Activated naive CD4-positive, alpha-beta T cell treated with anti-CD3 and anti-CD28 coated beads, Interleukin-2, amount 50 U/mL, for 16 hours (primary cell): ENCODE measurements around the gene PDE5A.
"Not testable (repeated sequence)": the region's sequence is repeated elsewhere in the genome, so short reads cannot be mapped to it uniquely, and the experiment has no call there.

ENCODE experiments used
- DNase-seq: peaks from one replicate; pipeline ENCODE4 v3.0.0-alpha.2; 2020

Gene PDE5A

DNA sequence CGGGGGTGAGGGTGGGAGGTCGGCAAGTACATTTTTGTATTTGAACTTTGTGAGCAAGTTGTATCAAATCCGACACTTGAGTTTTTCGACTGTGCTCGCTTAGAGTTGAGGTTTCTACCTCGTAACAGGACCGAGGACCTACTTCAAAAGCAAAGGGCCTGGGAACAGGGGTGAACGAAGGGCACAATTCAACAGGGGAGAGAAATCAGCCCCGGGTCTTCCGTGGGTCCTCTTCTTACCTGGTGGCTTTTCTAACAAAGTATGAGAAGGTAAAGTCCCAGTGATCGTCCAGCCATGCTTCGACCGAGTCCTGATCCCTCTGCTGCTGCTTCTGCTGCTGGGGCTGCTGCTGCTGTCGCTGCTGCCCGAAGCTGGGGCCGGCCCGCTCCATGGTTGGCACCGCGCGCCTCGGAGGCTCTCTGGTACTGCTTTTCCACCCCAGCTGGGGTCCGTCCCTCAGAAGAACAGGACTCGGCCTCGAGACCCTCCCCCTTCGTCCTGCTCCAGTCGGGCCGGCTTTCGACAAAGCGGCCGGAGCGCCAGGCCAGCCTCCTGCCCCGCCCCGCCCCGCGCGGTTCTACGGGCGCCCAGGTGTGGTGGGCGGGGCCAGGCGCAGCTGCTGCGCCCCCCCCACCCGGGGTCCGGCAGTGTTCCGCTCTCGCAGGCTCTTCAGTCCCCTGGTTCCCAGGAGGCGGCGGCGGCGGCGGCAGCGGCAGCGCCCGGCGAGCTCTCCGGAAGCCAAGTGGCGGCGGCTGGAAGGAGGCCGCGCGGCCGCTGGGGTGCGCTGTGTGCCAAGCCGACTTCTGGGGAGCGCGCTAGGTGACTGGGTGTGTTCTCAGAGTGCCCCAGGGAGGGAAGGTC, at the start of gene PDE5A:
TSS of gene PDE5A (minus strand) at position 524 of the 861 bp plus-strand sequence. CDS start at position 391, 133 bp downstream.
- DNase-seq: peak; percentile 81

DNA sequence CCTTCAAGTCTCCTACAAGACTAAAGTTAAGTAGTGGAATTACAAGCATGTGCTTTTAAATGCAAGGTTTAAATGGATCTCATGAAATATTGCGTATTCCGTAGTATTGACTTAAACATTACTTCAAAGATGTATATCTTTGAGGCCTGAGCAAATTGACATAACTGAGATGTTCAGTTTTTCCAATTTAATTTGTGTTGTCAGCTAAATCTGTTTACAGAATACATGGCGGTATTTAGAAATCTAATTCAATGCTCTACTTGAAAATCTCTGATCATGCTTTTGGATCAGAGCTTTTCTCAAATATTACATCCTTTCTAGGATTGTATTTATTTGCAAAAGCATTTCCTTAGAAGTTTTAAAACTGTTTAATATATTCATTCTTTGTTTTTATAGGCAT, 47.5 kb upstream of the PDE5A start:
- DNase-seq: no peak

DNA sequence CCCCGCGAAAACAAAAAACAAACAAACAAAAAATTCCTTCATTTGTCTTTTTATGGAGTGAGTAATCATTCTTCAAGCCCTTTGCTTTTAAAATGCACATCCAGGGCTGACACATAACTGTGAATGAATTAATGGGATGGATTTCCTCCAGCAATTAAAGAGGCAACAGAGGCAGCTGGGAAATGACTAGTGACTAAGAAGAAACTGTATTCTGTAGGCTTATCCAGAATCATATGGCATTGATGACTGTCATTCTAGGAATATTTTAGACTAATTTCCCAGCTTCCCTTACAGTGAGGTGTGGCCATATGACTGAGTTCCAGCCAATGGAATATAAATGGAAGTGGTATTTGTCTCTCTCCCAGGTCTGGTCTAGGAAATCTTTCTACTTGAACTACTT, 46.8 kb upstream of the PDE5A start:
- no peak for DNase-seq

DNA sequence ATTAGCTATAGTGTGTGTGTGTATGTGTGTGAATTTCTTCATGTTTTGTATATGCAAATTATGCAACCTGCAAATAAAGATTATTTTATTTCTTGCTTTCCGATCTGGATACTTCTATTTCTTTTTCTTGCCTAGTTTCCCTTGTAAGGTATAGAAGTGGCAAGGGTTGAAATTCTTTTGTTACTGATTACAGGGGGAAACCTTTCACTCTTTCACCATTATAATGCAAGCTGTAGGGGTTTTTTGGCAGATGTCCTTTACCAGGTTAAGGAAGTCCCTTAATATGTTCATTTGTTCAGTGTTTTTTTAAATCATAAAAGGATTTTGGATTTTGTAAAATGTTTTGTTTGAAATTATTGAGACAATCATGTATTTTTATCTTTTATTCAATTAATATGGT, 44.3 kb upstream of the PDE5A start:
- no peak for DNase-seq

DNA sequence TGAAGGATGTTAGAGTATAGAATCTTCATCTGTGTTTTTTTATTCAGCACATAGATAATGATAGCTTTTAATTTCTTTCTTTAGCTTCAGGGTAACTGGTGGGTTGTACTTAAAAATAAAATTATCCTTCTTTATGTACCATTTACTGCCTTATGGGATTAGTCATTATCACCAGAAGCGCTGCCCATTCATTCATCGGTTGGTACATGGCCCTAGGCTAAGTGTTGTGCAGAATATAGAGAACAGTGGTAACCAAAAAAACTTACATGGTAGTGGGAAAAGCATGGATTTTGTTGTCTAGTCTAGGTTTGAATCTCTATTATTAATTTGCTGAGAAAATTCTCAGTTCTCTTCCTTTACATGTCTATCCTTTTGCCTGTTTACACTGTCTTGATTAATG, 43.5 kb upstream of the PDE5A start:
- DNase-seq: no peak

DNA sequence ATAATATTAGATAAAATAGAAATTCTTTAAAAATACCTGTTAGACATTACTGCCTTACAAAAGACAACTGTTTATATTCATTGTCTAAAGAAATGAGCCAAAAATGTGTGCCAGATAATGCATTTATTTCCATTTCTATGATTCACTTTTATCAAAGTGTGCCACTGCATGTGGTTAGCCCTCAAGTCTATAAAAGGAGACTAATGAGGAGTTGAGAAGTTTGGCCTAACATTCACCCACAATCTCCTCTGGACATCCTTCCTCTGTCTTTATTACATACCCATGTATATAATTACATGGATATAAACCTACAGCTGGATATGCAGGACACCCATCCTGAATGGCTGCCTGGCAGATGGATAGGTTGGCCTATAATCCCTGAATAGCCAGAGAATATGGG, 42.6 kb upstream of the PDE5A start:
- no peak for DNase-seq

DNA sequence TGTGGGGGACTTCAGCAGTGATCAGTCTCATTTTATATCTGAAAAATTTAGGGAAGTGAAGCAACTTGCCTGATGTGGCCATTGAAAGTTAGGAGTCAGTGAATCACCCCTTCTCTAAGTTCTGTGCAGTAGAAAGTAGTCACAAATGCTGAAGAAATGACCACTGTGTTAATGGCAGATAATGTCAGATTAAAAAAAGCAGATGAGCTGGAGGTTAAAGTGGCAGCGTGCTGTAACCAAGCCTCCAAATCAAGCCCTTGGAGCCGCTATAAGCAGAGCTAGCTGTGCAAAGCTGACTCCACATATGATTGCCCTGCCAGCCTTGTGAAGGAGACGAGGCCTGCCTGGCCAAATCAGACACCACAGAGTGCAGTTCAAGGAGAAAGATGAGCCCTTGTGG, 39.2 kb upstream of the PDE5A start:
- no peak for DNase-seq

DNA sequence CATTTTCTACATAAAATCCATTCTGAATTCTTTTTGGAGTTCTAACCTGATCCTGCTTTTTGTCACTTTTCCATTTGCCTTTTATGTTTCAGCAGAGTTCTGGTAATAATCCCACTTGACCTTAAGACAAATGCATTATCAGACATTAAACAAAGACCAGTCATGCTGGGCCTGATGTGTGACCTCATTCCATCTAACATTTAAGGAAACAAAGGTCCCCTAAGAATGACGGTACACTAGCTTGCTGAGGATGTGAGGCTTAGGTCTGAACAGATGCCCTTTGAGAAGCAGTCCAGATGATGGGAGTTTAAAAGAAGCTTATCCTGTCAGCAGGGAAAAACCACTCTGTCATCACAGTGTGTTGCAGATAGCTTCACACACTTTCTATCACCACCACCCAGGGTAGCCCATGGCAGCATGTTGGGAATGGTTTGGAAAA, 38.1 kb upstream of the PDE5A start:
- DNase-seq: no peak

DNA sequence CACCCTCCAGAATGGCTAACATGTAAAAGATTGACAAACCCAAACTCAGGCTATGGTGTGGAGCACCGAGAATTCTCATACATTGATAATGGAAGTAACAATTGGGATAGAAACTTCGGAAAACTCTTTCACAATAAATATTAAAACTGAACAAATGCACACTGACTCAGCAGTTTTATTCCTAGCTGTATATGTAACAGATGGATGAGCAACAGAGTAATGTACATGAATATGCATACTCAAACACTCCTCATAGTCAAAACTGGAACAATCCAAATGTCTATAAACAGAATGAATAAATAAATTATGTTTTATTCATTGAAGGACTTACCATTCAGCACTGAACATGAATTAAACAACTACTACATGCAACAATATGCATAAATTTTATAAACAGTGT, 37.1 kb upstream of the PDE5A start:
- DNase-seq: no peak

DNA sequence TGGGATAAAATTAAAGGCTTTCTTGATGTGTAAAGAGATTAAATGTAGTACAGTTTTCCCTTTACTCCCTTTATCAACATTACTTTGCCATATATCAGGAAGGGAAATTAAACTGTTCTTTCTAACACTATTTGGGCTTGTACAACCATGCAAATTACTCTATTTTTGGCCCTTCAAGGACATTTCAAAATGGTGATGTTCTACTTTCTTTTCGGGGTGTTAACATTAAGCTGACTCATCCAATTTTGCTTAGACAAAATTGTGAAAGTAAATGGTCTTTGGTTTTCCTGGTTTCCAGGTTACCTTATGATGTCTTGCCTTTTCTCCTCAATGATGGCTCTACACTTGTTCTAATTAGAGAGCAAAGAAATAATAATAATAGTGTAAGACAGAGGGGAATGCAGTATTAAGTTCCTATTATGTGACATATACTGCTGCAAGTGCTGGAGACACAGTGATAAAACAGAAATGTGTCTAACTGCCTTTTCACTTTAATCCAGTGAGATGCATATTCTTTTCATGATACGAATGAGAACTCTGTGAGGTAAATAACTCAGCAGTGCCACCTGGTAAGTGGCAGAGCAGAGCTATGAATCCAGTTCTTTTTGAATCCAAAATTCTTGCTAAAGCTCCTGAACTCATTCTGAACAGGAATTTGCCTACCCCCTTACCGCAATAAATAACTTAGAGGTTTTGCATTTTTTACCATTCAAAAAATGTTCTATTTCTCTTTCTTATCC, 35.7 kb upstream of the PDE5A start:
- no peak for DNase-seq

DNA sequence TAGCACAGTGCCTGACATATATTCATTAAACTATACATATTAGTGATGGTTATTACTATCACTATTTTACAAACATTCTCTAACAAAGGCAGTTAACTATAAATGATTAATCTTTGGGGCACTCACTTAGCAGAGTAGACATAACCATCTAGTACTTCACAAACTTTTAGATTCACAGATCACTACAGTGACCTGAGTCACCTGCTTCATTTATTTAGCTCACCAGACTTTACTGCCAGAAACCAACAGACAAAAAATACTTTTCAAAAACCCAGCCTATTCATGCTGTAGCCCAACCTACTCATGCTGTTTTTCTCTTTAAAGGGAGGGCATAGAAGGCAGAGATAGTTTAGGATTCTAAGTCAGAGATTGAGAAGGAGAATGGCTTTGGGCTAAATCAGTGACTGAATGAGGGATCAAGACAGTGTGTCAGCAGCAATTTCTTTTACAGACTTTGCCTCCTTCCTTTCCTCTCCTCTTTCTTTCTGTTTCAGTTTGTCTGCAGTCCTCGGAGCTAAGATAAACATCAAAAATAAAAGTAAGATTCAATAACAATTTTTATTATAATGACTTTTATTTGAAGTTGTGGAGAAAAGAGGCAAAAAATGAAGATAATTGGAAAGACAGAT, 34.7 kb upstream of the PDE5A start:
- DNase-seq: no peak

DNA sequence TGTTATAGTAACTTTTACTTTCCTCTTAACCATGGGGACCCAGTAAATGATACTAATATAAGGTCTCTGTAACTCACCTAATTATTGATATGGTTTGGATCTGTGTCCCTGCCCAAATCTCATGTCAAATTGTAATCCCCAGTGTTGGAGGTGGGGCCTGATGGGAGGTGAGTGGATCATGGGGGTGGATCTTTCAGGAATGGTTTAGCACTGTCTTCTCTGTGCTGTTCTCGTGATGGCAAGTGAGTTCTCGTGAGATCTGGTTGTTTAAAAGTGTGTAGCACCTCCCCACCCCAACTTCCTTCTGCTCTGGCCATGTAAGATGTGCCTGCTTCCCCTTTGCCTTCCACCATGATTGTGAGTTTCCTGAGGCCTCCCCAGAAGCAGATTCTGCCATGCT, 34.0 kb upstream of the PDE5A start:
- not testable (repeated sequence) for DNase-seq

DNA sequence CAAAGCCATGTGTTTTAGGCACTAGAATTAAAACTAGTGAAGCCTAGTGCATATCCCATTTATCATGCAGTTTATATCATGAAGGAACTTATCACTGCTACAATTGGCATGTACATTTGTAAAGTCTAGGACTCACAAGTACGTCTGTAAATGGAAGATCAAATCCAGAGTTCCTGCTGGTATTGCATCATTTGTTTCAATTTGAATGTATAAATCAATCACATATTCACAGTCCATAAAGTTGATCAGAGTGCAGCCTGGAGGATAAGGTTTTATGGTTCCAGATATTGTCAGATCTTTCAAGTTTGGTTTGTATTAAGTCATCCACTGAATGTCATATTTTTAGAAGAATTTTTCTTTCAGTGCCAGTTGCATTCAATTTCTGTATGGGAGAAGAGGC, 32.6 kb upstream of the PDE5A start:
- no peak for DNase-seq

DNA sequence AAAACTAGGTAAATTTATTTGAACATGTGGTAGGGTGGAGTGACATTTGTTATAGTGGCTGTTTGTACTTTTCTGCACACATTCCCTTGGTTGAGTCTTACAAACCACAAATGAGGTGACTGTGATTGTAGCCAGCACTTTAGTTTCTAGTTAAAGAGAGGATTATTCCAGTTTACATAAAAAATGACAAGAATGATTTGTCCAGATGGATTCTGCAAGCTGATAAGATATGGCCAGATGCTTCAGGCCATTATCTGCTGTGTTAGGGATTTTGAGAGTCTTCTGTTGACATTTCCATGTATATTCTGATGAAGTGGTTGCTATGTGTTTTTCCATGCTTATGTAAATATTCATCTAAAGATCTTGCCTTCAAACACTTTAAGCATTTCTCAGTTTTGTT, 31.0 kb upstream of the PDE5A start:
- DNase-seq: no peak

DNA sequence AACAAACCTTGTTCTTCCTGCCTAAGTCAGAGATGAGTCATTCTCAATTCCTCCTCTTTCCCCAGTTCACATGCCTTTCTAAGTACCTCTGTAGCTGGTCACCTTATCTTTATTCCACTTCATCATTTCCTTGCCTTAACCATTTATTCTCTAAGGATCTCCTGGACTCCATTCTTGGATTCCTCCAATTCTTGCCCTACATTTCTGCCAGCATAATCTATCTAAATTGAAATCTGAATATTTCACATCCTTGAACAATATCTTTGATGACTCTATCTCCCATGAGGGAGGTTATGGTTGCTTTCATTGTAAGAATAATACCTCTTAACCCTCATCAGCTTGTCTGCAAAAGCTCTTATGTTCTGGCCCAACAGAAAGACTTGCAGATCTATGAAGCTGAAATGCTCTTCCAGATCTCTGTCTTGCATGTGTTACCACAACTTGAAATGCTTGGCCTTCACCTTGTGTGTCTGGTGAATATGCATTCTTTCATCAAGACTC, 28.6 kb upstream of the PDE5A start:
- DNase-seq: no peak

DNA sequence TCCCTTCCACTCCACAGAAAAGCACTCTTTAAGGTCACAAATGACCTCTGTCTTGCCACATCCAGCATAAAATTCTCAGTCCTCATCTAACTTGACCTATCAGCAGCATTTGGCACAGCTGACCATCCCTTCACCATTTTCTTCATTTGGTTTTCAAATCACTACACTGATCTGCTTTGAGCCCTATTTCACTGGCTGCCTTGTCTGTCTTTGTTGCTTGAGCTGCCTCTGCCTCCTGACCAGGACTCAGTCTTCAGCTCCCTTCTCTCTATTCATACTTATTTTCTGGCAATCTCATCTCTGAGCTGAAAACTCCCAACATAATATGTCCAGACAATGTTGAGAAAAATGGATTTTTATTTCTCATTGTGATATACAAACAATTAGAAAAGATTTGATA, 27.7 kb upstream of the PDE5A start:
- no peak for DNase-seq

DNA sequence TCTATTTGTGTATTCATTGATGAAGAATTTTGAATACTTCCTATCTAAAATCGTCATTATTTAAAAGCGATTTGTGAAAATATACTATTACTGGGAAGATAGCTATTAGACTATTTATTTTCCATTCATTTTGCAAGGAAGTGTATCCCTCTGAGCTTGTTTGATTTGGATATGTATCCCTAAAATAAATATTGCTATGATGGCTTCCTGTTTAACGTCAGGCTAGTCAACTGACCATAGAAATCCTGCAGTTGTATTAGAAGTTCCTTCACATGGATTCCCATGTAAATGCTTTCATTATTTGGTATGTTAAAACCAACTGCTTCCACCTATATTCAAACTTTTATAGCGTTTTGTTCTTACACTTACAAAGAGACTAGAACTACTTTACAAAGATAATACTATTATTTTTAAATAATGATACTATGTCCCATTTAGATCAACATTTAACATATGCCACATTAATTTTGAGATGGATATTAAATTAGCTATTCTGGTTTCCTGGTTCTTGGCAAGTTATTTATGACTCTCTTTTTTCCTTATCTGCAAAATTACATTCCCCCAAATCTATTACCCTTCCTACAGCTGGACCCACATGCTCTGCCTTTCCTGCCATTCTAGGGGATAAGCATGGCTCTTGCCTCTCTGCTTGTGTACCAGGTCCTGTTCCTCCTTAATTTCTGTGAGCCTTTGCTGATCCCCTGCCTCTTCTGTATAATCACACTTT, 26.7 kb upstream of the PDE5A start:
- DNase-seq: no peak

DNA sequence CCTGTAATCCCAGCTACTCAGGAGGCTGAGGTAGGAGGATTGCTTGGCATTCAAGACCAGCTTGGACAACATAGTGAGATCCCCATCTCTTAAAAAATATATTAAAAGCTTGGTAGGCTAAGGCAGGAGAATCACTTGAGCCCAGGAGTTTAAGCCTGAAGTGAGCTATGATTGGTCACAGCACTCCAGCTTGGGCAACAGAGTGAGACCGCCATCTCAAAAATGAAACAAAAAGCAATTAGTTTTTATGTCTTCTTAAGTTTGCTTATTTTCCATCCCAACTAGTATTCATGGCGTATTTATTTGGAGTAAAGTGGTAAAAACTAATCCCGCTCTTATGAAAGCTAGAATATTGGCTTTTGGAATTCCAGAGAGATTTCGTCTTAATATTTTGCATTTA, 25.4 kb upstream of the PDE5A start:
- no peak for DNase-seq

DNA sequence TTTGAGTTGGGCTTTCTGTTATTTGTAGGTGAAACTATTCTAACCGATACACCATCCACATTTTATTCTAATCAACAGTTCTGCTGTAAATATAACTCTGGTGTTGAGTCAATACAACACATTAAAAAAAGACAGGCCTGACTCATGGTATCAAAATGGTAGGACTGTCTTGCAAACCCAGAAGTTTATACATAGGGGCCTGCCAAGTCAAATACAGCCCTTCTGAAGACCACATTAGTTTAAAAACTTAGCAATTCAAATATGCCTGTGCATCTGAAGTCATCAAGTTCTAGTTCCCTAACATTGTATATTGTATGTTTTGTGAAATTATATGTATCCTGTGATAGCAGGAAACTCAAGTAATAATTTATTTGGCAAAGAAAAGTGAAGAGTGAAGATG, 24.4 kb upstream of the PDE5A start:
- no peak for DNase-seq

DNA sequence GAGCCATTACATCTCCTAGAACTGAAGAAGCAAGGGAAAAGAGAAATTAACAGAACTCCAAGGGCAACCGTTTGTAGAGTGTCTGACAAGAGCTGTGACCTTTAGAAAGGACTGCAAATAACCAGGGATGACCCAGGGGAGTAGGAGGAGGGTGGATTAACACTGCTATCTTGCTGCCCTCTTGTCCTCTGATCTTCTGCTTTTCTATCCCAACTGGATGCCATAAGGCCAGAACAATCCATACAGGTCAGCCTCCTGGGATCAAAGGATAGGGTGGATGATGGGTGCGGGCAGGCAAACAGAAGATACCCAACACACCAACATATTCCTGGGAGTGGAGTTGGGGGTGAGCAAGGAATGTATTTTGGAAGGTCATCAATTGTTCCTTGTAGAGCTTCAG, 19.8 kb upstream of the PDE5A start:
- no peak for DNase-seq

DNA sequence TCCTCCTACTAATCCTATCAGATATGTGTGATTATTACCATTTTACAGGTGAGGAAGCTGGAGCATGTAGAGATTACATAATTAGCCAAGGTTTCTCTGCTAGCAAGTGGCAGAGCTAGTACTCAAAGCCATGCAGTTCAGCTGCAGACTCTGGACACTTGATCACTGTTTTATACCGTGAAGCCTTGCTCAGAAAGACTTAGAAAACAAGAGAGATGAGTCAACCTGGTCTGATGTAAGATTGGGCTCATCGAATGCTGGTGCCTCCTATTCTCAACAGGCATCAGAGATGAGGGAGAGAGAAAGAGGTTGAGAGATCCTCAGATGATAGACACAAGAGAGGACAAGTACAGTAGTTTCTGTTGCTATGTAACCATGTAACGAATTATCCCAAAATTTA, 19.0 kb upstream of the PDE5A start:
- DNase-seq: no peak

DNA sequence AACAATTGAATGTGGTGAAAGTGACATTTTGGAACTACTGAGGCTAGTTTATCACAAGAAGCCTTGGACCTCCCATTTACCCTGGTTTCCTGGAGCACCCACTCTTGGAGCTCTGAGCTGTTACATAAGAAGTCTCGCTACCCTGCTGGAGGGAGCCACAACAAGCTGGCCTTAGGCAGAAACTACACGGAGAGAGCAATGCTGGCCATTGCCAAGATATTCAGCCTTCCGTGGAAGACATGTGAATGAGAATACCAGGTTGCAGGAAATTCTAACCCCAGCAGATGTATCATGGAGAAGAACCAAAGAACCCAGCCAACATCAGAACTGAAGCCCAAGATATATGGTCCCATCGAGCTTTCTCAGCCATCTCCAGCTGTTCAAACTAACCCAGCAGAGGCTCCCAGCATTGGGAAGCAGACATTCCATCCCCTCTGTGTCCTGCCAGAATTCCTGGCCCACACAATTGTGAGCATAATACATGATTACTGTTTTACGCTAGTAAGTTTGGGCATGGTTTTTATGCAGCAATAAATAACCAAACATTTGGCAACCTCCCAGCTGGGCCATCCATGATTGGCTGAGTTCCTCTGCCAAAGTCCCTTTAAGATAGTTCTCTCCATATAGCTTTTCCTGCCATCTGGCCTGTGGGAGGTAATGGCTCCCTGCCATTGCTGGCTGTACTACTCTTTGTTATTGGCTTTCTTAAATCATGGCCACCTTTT, 17.9 kb upstream of the PDE5A start:
- no peak for DNase-seq
